Inflammatory macrophage treated with lipopolysaccharide for 4 hours (primary cell): ENCODE results near the gene HHAT.

ENCODE experiments used
- DNase-seq: peaks from one replicate; pipeline ENCODE4 v3.0.0-alpha.2; 2020

Gene HHAT

GRCh38 chr1:210496063-210496462, 167.4 kb downstream of the HHAT start:
- no peak for DNase-seq

- no peak for DNase-seq
Observed at GRCh38 chr1:210499956-210500355, 171.3 kb downstream of the HHAT start.

GRCh38 chr1:210500831-210501230, 172.1 kb downstream of the HHAT start:
- DNase-seq: no peak

- DNase-seq: no peak
Observed at GRCh38 chr1:210504286-210504685, 175.6 kb downstream of the HHAT start.

- DNase-seq: no peak
Observed at GRCh38 chr1:210505601-210506496, 177.1 kb downstream of the HHAT start.

- DNase-seq: no peak
Observed at GRCh38 chr1:210506689-210507088, 178.0 kb downstream of the HHAT start.

GRCh38 chr1:210516092-210516656, 187.5 kb downstream of the HHAT start:
- no peak for DNase-seq

- DNase-seq: no peak
Observed at GRCh38 chr1:210516697-210517459, 188.2 kb downstream of the HHAT start.

GRCh38 chr1:210523830-210524229, 195.1 kb downstream of the HHAT start:
- DNase-seq: no peak

GRCh38 chr1:210525716-210526454, 197.2 kb downstream of the HHAT start:
- no peak for DNase-seq

GRCh38 chr1:210527091-210527490, 198.4 kb downstream of the HHAT start:
- DNase-seq: no peak

GRCh38 chr1:210531475-210532222, 202.9 kb downstream of the HHAT start:
- no peak for DNase-seq

GRCh38 chr1:210532223-210532598, 203.5 kb downstream of the HHAT start:
- DNase-seq: no peak

GRCh38 chr1:210535761-210536160, 207.1 kb downstream of the HHAT start:
- no peak for DNase-seq

- no peak for DNase-seq
Observed at GRCh38 chr1:210536254-210536961, 207.7 kb downstream of the HHAT start.

GRCh38 chr1:210540288-210540687, 211.6 kb downstream of the HHAT start:
- no peak for DNase-seq

GRCh38 chr1:210541680-210542358, 213.1 kb downstream of the HHAT start:
- no peak for DNase-seq

GRCh38 chr1:210551899-210552298, 223.2 kb downstream of the HHAT start:
- DNase-seq: no peak

GRCh38 chr1:210553711-210554110, 225.0 kb downstream of the HHAT start:
- no peak for DNase-seq

GRCh38 chr1:210554382-210554781, 225.7 kb downstream of the HHAT start:
- no peak for DNase-seq

GRCh38 chr1:210556475-210556874, 227.8 kb downstream of the HHAT start:
- no peak for DNase-seq
